Gastroesophageal sphincter (tissue), 4 donors: ENCODE data around the gene JAG2. TPM values are rescaled to one million over a fixed set of nuclear protein-coding genes. Genes with fewer than 3 reads are reported as not detected.

Source experiments
- ATAC-seq: fragments of 150-250 bp; one replicate; pipeline ENCODE4 v1.9.1; 2016; ENCODE audit warnings: mild to moderate bottlenecking, moderate library complexity
- H3K27ac ChIP-seq, 4 donors: fragments of 200-600 bp; sonication (generic) in 3 of 4; 1 replicate in 3 of 4; 2 replicates in 1 of 4; pipeline ENCODE4 v1.5.1; 2016 to 2019
- H3K27me3 ChIP-seq: fragments of 200-600 bp; sonication (generic); one replicate; pipeline ENCODE4 v1.5.1; 2019
- H3K36me3 ChIP-seq, 2 donors: fragments of 200-600 bp; sonication (generic); one replicate each; pipeline ENCODE4 v1.5.1; 2019; ENCODE audit warnings: control low read depth in 1 of 2
- H3K4me1 ChIP-seq, 3 donors: fragments of 200-600 bp; sonication (generic); 1 replicate in 2 of 3; 2 replicates in 1 of 3; pipeline ENCODE4 v1.5.1; 2016 to 2019; ENCODE audit warnings: control low read depth in 2 of 3
- H3K4me3 ChIP-seq, 2 donors: fragments of 200-600 bp; sonication (generic); one replicate each; pipeline ENCODE4 v1.5.1; 2019; ENCODE audit warnings: mild to moderate bottlenecking in 1 of 2, moderate library complexity in 1 of 2
- H3K9me3 ChIP-seq, 3 donors: fragments of 200-600 bp; sonication (generic); one replicate each; pipeline ENCODE4 v1.5.1; 2017 to 2019; ENCODE audit warnings: control low read depth in 2 of 3
- EP300 ChIP-seq: sonication (generic); formaldehyde crosslinking; IDR thresholded peaks from one replicate; pipeline ENCODE4 v1.6.1; 2017; ENCODE audit warnings: antibody characterized with exemption, mild to moderate bottlenecking
- POLR2A ChIP-seq, 2 donors: fragments of 450-650 bp; IDR thresholded peaks; one replicate each; pipeline ENCODE4 v1.6.1; 2017; ENCODE audit warnings: antibody characterized with exemption in 2 of 2, mild to moderate bottlenecking in 2 of 2, moderate library complexity in 1 of 2
- POLR2AphosphoS5 ChIP-seq: sonication (generic); formaldehyde crosslinking; IDR thresholded peaks from one replicate; pipeline ENCODE4 v1.6.1; 2017; ENCODE audit warnings: antibody characterized with exemption
- WGBS, 2 donors: methylation state at CpG; one replicate each; pipeline ENCODE4 v1.1.5; 2018; ENCODE audit warnings: low coverage in 1 of 2; 5-methylcytosine and 5-hydroxymethylcytosine counted together
- total RNA-seq, 4 donors: library from RNA; depleted of rRNA; stranded (reverse); fragments of >200 nt; gene quantifications; one replicate each; pipeline ENCODE4 v1.1.0, GENCODE V29; 2016
- TF ChIP-seq, protein P1 (sequence below), 4 experiments: fragments of 200-600 bp in 2 of 4; fragments of 450-650 bp in 2 of 4; sonication (generic) in 1 of 4; IDR thresholded peaks; one replicate each; pipeline ENCODE4 v1.5.1; 2017 to 2019; ENCODE audit warnings: antibody characterized with exemption in 4 of 4, mild to moderate bottlenecking in 2 of 4, moderate library complexity in 2 of 4

Gene JAG2
- total RNA-seq, 4 donors from 2014 or later: 3.7 to 18.8 (median 14.5) TPM

DNA sequence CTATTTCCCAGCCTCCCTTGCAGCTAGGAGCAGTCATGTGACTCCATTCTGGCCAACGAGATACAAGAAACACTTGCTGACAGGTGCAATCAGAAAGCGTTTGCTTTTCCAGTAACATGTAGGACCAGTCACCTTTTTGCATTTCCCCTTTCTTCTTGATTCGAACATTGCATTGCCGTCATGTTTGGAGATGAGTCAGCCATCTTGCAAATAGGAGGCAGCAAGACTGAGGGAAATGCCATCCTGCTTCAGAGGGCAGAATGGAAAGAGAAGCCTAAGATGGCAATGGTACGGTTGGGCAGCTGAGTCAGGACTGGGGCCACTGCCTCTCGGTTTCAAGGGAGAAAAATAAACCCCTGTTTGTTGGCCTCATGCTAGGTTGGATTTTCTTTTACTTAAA, 68.8 kb downstream of the JAG2 start:
- no peak for TF ChIP-seq POLR2AphosphoS5
- TF ChIP-seq, protein P1, sequence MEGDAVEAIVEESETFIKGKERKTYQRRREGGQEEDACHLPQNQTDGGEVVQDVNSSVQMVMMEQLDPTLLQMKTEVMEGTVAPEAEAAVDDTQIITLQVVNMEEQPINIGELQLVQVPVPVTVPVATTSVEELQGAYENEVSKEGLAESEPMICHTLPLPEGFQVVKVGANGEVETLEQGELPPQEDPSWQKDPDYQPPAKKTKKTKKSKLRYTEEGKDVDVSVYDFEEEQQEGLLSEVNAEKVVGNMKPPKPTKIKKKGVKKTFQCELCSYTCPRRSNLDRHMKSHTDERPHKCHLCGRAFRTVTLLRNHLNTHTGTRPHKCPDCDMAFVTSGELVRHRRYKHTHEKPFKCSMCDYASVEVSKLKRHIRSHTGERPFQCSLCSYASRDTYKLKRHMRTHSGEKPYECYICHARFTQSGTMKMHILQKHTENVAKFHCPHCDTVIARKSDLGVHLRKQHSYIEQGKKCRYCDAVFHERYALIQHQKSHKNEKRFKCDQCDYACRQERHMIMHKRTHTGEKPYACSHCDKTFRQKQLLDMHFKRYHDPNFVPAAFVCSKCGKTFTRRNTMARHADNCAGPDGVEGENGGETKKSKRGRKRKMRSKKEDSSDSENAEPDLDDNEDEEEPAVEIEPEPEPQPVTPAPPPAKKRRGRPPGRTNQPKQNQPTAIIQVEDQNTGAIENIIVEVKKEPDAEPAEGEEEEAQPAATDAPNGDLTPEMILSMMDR (IDR thresholded peaks at IDR 0.05): no peak
- TF ChIP-seq POLR2A (IDR thresholded peaks at IDR 0.05): no peak
- no peak for TF ChIP-seq EP300
- no peak overlapping the region for H3K27ac ChIP-seq
- ATAC-seq: no peak
- WGBS, 2 donors: 78 to 84% methylated on average over 5 to 6 of the region's 6 CpGs
- H3K4me3 ChIP-seq: no peak overlapping the region
- peaks cover 0 to 5% (median 0%) of the 10 kb centered on the region in 3 donors for H3K9me3 ChIP-seq
- no peaks in the 10 kb centered on the region for H3K4me1 ChIP-seq
- peaks cover 23% of the 10 kb centered on the region for H3K27me3 ChIP-seq
- H3K36me3 ChIP-seq: no peaks in the 10 kb centered on the region

DNA sequence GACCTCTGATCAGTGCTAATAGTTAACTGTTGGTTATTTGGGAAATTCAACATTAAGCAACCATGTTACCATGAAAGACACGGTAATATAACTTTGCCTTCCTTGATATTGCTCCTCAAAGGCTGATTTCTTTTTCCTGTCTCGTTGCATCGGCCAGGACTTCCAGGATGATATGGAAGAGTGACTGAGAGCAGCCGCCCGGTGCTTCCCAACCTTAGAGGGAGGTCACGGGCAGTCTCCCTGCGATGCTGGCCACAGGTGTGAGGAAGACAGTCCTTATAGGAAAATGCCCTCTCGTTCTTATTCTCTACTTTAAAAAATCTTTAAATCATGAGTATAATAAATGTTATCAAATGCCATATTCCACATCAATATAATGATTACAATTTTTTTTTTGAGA, 70.3 kb downstream of the JAG2 start:
- Histone ChIP-seq H3K9me3 (peaks cover 0 to 5% (median 0%) of the 10 kb centered on the region in 3 donors), H3K36me3 (no peaks in the 10 kb centered on the region), H3K27me3 (peaks cover 11% of the 10 kb centered on the region), H3K4me1 (peaks cover 0 to 13% (median 6%) of the 10 kb centered on the region in 3 donors), H3K4me3 (no peak overlapping the region), H3K27ac (no peak overlapping the region)
- WGBS, 2 donors: 77 to 82% methylated on average over 6 to 8 of the region's 8 CpGs
- no peak for ATAC-seq
- TF ChIP-seq, protein P1 (IDR thresholded peaks at IDR 0.05): no peak
- TF ChIP-seq POLR2A (IDR thresholded peaks at IDR 0.05) (no peak), POLR2AphosphoS5 (no peak)

- ATAC-seq: no peak
- TF ChIP-seq EP300: no peak
- TF ChIP-seq POLR2AphosphoS5: no peak
- no peak for TF ChIP-seq POLR2A (IDR thresholded peaks at IDR 0.05)
- TF ChIP-seq, protein P1 (IDR thresholded peaks at IDR 0.05): no peak
- Histone ChIP-seq H3K36me3 (no peaks in the 10 kb centered on the region), H3K9me3 (peaks cover 0 to 5% (median 0%) of the 10 kb centered on the region in 3 donors), H3K27ac (no peak overlapping the region), H3K4me1 (peaks cover 0 to 18% (median 8%) of the 10 kb centered on the region in 3 donors), H3K4me3 (no peak overlapping the region), H3K27me3 (peaks cover 6% of the 10 kb centered on the region)
- 84% methylated on average over 4 of the region's 7 CpGs; no CpG with 5 or more reads in 1 of the 2 donors for WGBS, 2 donors
Measured at GRCh38 chr14:105097794-105098127, 70.8 kb downstream of the JAG2 start.

DNA sequence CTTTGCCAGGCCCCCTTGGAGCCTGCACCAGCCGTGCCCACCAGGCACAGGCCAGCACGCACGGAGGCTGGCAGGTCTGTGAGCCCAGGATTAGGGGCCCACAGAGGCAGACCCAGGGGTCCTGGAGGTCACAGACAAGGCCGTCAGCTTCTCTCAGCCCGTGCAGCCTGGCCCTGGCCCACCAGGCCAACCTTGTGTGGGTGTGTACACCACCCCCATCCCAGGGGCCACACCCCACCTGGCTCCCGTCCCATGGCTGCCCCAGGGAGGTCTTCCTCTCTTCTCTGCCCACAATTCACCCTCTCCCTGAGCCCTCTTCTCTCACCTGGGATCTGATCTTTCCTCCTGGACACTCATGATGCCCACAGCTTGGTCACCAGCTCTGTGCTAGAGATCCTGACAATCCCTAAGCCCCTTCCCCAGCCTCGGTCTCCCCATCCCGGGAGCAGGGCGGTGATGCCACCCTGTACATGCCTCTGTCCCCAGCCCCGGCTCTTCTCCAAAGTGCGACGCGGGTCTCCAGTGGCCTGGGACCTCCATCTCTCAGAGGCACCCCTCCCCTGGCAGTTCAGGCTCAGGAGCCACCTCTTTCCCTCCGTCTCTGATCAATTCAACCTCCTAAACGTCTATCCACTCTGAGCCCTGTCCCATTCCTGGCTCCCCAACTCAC, 72.2 kb downstream of the JAG2 start:
- H3K9me3 ChIP-seq: peaks cover 0 to 5% (median 0%) of the 10 kb centered on the region in 3 donors
- TF ChIP-seq POLR2AphosphoS5 (no peak), EP300 (no peak), POLR2A (IDR thresholded peaks at IDR 0.05) (no peak)
- TF ChIP-seq, protein P1 (IDR thresholded peaks at IDR 0.05): no peak
- H3K4me1 ChIP-seq: peaks cover 0 to 32% (median 22%) of the 10 kb centered on the region in 3 donors
- H3K27ac ChIP-seq: no peak overlapping the region
- H3K27me3 ChIP-seq: no peaks in the 10 kb centered on the region
- H3K4me3 ChIP-seq: no peak overlapping the region
- ATAC-seq: no peak
- WGBS, 2 donors: 87 to 100% methylated on average over 1 to 9 of the region's 15 CpGs
- H3K36me3 ChIP-seq: no peaks in the 10 kb centered on the region

GRCh38 chr14:105095236-105095805, 73.3 kb downstream of the JAG2 start:
- Histone ChIP-seq H3K9me3 (peaks cover 0 to 5% (median 0%) of the 10 kb centered on the region in 3 donors), H3K27ac (no peak overlapping the region), H3K4me3 (no peak overlapping the region), H3K36me3 (no peaks in the 10 kb centered on the region), H3K4me1 (peaks cover 0 to 42% (median 26%) of the 10 kb centered on the region in 3 donors), H3K27me3 (no peaks in the 10 kb centered on the region)
- no peak for ATAC-seq
- 90% methylated on average over 2 of the region's 7 CpGs; no CpG with 5 or more reads in 1 of the 2 donors for WGBS, 2 donors
- TF ChIP-seq POLR2A (IDR thresholded peaks at IDR 0.05): no peak
- TF ChIP-seq, protein P1 (IDR thresholded peaks at IDR 0.05): no peak
- TF ChIP-seq EP300: no peak
